GM10847 (cell line): ENCODE measurements around the gene ELP4.

Source experiments
- POLR2A ChIP-seq: IDR thresholded peaks from 2 replicates; pipeline ENCODE4 v1.6.1; 2011; ENCODE audit not compliant: insufficient read length; ENCODE audit errors: extremely low read depth

The ELP4 gene

GRCh38 chr11:31824879-31825837, 315.6 kb downstream of the ELP4 start:
- TF ChIP-seq POLR2A: no peak

DNA sequence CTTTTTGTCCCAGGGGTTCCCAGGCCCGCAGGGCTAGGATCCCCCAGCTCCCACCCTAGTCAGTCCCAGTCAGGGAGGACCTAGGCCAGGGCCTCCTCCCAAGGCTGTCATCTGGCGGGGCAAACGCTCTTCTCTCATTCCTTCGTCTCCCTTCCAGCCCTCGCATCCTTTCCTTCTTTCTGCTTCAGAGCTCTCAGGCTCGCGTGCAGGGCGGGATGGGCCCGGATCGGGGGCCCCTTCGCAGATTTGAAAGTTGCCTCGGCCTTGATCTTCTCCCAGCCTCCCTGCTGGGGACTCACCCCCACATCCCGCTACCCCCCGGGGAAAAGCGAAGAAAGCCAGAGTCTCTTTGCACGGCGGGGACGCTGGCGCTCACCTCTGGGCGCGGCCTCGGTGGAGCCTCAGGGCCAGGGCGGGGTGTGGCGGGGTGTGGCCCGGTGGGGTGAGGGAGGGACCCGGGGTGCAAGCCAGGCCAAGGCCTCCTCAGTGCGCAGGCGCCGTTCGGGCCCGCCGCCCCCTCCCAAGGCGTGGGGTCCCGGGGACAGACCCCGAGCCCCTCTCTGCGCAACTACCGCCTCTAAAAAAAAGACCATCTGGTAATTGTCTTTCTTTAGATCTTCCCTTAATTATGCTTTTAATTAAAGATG, 316.4 kb downstream of the ELP4 start:
- TF ChIP-seq POLR2A: no peak

DNA sequence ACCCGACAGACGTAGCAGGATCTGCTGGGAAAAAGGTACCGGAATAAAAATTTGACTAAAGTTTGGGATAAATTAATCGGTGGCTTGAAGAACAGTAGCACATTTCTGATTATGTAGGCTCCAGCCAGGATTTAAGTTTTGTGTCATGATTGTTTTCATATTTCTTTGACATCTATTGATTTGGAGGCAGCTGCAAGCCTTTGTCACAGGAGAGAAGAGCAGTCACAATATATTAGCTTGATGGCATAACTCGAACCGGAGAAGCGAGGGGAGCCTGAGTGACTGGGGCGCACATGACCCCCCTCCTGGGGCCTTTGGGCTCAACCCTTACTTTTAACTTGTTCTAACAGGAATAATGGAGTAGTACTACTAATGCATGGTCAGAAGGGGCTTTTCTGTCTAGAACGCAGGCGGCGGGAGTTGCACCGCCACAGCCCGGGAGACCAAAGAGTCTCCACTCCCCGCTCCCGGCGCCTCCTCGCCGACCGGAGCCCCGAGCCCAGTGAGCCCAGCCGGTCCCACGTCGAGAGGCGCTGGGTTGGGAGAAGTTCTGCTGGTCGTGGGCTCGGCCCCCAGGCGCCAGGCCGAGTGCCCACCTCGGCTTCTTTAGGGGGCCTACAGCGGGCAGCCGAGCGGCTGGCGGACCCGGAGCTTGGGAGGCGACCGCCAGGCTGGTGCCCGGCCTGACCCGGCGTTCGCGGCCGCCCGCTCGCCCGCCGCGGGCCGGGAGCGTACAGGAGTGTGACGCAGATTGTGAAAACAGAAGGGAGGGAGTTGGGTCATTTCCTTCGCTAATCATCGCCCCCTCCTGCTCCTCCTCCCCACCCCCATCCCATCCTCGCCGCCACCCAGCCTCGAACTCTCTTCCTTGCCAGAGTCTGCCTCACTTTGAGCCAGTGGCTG, 317.2 kb downstream of the ELP4 start:
- TF ChIP-seq POLR2A: no peak

DNA sequence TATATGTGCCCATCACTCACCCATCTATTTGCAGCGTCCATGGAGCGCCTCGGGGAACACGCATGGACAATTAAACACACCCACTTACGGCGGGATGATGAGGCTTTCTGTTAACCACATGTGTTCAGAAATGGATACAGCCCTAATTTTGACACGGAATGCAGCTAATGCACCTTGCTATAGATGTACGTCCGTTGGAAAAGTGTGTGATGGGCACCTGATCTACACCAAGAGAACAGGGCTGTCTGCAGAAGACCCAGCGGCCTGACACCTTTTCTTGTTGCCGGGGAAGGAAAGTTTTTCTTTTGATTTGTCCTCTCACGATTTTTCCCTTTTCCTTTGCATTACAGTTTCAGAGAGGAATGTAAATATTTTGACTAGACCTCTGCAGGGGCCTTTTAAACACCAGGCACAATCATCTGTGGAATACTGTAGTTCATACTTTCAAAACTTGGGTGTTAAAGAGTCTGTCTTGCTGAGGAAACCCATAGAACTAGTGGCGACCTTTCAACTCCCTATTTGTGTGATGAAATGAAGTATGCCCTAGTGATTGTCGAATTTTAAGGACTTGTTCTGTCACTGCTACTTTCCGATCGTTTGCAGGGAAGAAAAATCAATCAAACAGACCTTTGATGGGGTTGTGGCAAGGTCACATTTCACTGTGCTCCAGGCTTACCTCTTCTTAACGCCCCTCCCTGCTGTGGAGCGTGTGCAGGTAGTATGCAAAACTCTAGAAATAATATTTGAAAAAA, 318.1 kb downstream of the ELP4 start:
- no peak for TF ChIP-seq POLR2A

- TF ChIP-seq POLR2A: no peak
Observed at GRCh38 chr11:31828217-31828616, 318.6 kb downstream of the ELP4 start.

- no peak for TF ChIP-seq POLR2A
Observed at GRCh38 chr11:31830406-31830805, 320.8 kb downstream of the ELP4 start.

DNA sequence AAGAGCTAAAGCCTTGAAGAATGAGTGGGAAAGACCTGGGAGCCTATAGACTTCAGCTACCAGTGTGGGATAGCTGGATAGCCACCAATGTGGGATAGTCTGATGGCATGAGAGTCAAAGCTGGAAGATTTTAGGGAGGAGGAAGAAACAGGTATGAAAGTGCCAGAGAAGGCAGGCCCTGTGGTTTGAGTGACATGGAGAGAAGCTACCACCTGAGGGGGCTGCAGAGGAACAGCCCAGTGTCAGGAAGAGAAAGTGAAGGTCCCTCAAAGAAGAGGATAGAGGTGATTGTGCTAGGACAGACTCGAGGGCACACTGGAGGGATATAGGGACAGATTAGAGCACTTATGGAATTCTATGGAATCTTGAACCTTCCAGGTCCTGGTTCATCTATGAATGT, 324.7 kb downstream of the ELP4 start:
- no peak for TF ChIP-seq POLR2A
